Cardiac fibroblast (primary cell): Measurements from ENCODE around the gene CACNA2D4.

Experiments
- DNase-seq, 2 donors: peaks; one replicate each; pipeline versions ENCODE4 v3.0.0 to v3.0.0-alpha.2; 2010; ENCODE audit warnings: low read depth in 2 of 2
- H3K4me3 ChIP-seq, 2 donors: replicated peaks in 1 of 2; 1 replicate in 1 of 2; 2 replicates in 1 of 2; pipeline ENCODE4 v1.5.1; 2011; ENCODE audit warnings: low read depth in 2 of 2, low read length in 2 of 2, mild to moderate bottlenecking in 2 of 2, moderate library complexity in 1 of 2
- CTCF ChIP-seq: IDR thresholded peaks from one replicate; pipeline ENCODE4 v1.5.1; 2011; ENCODE audit warnings: low read depth, mild to moderate bottlenecking, low read length, inconsistent platforms

CACNA2D4 gene

DNA sequence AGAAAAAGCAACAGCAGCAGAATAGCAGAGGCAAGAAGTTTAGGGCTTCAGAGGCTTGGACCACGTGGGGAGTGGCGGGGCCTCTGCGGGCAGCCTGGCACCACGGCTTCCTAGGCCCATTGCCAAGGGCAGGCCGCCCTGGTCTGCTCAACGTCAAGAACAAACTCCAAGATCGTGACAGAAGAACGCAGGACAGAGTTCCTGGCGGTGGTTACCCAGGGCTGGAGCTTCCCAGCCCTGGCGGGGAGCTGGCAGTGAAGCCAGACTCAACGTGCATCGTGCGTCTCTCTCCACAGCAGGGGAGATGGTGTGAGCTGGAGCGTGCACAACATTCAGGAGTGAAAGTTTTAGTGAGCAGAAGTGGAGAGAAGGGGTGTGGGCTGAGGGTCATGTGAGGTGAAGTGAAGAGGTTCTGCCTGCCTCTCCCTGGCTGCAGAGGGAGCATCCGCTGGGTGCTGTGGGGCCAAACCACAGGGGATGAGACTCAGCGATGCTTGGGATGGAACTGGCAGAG, 13.9 kb upstream of the CACNA2D4 start:
- TF ChIP-seq CTCF = no peak
- DNase-seq = peak in 1 of 2 donors; percentile 73
- H3K4me3 ChIP-seq = no peak overlapping the region

GRCh38 chr12:1931642-1932041, 13.2 kb upstream of the CACNA2D4 start:
- DNase-seq = no peak
- TF ChIP-seq CTCF = no peak

DNA sequence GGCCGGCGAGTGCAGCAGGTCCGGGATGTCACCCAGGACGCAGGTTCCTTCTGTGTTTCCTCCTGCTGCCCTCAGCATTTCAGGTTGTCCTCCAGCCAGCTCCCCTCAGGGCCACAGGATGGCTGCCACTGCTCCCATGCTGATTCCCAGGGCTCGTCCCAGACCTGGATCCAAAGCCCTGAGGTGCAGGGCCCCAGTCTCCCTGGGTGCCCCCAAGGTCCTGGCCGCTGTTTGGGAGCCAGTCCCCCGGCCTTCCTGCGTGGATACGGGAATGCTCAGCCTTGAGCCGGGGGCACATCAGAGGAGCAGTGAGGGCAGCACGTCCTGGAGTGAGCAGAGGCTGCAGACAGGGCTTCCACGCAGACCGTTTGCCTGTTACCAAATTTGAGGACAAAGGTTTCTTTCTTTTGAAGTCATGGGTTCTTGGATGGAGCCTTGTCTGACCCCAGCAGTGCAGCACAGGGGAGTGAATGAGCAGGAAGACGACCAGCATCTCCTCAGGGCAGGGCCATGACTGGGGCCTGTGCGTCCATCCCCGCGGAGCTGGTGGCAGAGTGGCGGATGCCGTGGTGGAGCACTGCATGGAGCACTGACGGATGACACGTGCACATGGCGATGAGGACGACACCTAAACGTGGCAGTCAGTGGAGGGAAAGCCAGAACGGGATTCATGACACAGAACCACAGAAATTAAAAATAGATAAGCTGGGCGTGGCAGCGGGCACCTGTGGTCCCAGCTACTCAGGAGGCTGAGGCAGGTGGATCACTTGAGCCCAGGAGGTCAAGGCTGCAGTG, 12.5 kb upstream of the CACNA2D4 start:
- no peak overlapping the region for H3K4me3 ChIP-seq
- DNase-seq = no peak
- no peak for TF ChIP-seq CTCF

More at GRCh38 chr12:1931642-1932041, 13.2 kb upstream of the CACNA2D4 start:
- no peak overlapping the region for H3K4me3 ChIP-seq

DNA sequence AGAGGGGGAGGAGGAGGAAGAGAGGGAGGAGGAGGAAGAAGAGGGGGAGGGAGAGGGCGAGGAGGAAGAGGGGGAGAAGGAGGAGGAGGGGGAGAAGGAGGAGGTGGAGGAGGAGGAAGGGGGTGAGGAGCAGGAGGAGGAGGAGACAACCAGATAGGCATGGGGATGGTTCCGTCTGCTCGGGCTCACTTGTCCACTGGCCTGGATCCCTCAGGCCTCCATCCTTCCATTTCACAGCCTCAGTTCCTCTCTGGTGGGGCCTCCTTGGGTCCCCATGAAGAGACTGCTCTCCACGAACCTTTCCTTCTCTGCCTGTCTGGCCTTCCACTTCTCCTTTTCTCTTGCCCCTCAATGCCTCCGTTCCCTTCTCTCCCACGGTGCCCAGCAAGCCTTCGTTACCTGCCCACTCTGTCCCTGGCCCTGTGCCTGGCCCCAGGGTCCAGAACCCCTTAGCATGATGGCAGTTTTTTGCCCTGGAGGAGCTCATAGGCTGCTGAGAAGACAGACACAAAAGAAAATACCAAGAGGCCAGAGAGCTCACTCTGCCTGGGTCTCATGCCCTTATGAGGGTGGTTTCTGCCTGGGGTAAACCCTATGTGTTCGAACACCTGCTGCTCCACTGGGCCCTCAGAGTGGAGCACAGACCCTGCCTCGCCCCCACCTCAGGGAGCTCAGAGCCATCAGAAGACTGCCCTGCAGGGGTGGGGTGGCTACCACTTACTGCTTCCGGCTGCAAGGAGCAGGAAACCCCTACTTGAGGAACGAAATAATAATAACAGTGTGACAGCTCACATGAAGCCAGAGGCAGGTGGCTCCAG, 11.7 kb upstream of the CACNA2D4 start:
- DNase-seq = no peak
- no peak for TF ChIP-seq CTCF
- no peak overlapping the region for H3K4me3 ChIP-seq

DNA sequence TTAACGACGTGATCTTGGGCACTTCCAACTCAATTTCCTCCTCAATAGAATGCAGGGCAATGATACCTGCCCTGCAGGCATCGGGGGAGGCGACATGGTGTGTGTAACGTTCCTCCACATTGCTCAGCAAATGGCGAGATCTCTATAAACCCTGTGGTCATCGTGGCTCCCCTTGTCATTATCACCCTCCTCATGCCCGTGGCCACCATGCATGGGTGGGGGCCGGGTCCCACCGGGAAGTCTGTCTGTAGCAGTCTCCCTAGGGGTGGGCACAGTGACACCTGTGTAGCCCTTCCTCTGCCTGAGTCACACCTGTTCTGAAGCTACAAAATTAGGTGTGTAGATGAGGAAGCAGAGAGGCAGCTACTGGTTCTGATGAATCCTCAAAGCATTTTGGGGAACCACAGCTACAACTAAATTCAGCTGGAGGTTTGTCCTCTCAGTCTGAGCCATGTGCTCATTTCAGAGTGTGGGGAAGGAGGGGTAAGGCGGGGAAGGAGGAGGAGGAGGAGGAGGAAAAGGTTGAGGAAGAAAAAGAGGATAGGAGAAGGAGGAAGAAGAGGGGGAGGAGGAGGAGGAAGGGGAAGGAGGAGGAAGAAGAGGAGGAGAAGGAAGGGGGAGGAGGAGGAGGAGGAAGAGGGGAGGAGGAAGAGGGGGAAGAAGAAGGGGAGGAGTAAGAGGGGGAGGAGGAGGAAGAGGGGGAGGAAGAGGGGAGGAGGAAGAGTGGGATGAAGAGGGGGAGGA, 11.0 kb upstream of the CACNA2D4 start:
- DNase-seq = no peak
- no peak overlapping the region for H3K4me3 ChIP-seq
- TF ChIP-seq CTCF = no peak

DNA sequence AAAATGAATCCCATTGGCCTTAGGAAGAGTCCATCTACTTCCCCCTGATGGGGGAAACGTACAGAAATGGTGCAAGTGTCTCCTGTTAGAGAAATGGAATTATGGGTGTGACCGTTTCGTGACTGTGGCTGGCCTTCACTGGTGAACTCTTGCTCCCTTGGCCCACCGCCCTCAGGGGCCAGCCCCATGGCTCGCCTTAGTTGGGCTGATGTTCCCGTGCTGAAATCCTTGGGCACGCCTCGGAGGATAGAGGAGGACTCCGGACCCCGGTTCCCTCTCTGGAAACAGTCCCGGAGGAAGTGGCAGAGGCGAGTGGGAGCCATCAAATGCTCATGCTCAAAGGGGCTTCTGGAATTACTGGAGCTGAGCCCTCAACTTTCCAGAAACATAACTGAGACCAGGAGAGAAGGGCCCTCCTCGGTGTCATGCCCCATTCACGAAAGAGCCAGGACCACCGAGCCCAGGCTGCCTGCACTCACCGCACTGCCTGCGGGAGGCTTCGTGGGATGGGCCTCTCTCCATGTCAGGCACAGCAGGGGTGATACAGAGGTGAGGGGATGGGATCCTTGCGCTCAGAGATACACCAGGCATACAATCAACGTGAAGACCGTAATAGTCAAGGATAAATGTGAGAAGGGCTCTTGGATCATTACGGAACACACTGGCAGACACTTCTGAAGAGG, 10.1 kb upstream of the CACNA2D4 start:
- DNase-seq = no peak
- no peak overlapping the region for H3K4me3 ChIP-seq
- TF ChIP-seq CTCF = no peak
